Gastrocnemius medialis (tissue), 4 donors: Measurements from ENCODE around the gene YAF2.

Source experiments
- POLR2A ChIP-seq, 2 donors: fragments of 450-650 bp; IDR thresholded peaks; one replicate each; pipeline ENCODE4 v1.6.1; 2017; ENCODE audit warnings: antibody characterized with exemption in 2 of 2, mild to moderate bottlenecking in 2 of 2, moderate library complexity in 2 of 2
- TF ChIP-seq, protein P1 (sequence below), 5 experiments: fragments of 450-650 bp in 3 of 5; fragments of 200-600 bp in 2 of 5; sonication (generic) in 2 of 5; IDR thresholded peaks in 4 of 5; conservative IDR thresholded peaks in 1 of 5; 1 replicate in 4 of 5; 2 replicates in 1 of 5; pipeline ENCODE4 v1.5.1; 2016 to 2019; ENCODE audit warnings: antibody characterized with exemption in 5 of 5, mild to moderate bottlenecking in 3 of 5, moderate library complexity in 3 of 5

DNA sequence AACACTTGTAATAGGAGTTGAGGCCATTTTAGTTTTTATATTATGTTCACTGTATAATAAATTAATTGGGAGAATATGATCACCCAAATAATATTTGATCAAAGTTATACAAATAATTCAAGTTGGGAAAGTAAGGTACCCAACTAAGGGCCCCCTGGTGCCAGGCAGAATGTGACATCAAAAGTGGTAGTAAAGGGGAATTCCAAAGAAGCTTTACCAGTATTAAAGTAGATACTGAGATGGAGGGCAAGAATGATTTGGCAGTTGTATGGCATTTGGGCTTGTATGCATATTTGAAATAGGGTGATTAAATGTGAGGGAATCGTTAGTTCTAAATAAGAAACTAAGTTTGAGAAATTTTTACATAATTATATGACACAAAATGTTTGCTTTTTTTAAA lies 111.1 kb downstream of the YAF2 start:
- no peak for TF ChIP-seq POLR2A (IDR thresholded peaks at IDR 0.05)
- TF ChIP-seq, protein P1, sequence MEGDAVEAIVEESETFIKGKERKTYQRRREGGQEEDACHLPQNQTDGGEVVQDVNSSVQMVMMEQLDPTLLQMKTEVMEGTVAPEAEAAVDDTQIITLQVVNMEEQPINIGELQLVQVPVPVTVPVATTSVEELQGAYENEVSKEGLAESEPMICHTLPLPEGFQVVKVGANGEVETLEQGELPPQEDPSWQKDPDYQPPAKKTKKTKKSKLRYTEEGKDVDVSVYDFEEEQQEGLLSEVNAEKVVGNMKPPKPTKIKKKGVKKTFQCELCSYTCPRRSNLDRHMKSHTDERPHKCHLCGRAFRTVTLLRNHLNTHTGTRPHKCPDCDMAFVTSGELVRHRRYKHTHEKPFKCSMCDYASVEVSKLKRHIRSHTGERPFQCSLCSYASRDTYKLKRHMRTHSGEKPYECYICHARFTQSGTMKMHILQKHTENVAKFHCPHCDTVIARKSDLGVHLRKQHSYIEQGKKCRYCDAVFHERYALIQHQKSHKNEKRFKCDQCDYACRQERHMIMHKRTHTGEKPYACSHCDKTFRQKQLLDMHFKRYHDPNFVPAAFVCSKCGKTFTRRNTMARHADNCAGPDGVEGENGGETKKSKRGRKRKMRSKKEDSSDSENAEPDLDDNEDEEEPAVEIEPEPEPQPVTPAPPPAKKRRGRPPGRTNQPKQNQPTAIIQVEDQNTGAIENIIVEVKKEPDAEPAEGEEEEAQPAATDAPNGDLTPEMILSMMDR (IDR thresholded peaks at IDR 0.05 in 4 of 5, conservative IDR thresholded peaks at IDR 0.05 in 1 of 5) = no peak
